ENCODE measurements around the gene UQCC2. TPM values are rescaled to one million over a fixed set of nuclear protein-coding genes. Genes with fewer than 3 reads are reported as not detected.

The UQCC2 gene
- total RNA-seq, 2 donors from 2014 or later, result 24.5 to 25.7 TPM

- DNase-seq (ENCODE audit: low spot score), result no peak
- Histone ChIP-seq H3K4me3 (no peak overlapping the region), H3K27me3 (replicated peaks; ENCODE audit: insufficient read depth) (no peaks in the 10 kb centered on the region), H3K9me3 (no peaks in the 10 kb centered on the region), H3K36me3 (peaks cover 0 to 4% of the 10 kb centered on the region in 2 donors), H3K4me1 (replicated peaks) (no peaks in the 10 kb centered on the region), H3K27ac (no peak overlapping the region)
- 80% methylated on average over 10 of the region's 10 CpGs for WGBS
- intact Hi-C loops (cut with DNase I), result no loop called here
- TF ChIP-seq CTCF (IDR thresholded peaks at IDR 0.05) (no peak), POLR2A (IDR thresholded peaks at IDR 0.05) (no peak), POLR2AphosphoS5 (IDR thresholded peaks at IDR 0.05) (no peak)
Measured at GRCh38 chr6:33661106-33661838, 50.2 kb downstream of the UQCC2 start.

- 96% methylated on average over 6 of the region's 6 CpGs for WGBS
- no peaks in the 10 kb centered on the region for H3K36me3 ChIP-seq
- no peak overlapping the region for H3K4me3 ChIP-seq
- H3K27ac ChIP-seq, result no peak overlapping the region
- DNase-seq (ENCODE audit: low spot score), result no peak
- intact Hi-C loops (cut with DNase I), result no loop called here
- no peaks in the 10 kb centered on the region for H3K27me3 ChIP-seq (replicated peaks; ENCODE audit: insufficient read depth)
- H3K9me3 ChIP-seq, result no peaks in the 10 kb centered on the region
- no peaks in the 10 kb centered on the region for H3K4me1 ChIP-seq (replicated peaks)
- no peak for TF ChIP-seq POLR2AphosphoS5 (IDR thresholded peaks at IDR 0.05)
- no peak for TF ChIP-seq CTCF (IDR thresholded peaks at IDR 0.05)
- TF ChIP-seq POLR2A (IDR thresholded peaks at IDR 0.05), result no peak
Measured at GRCh38 chr6:33659986-33660385, 51.5 kb downstream of the UQCC2 start.

GRCh38 chr6:33658982-33659689 lies 52.4 kb downstream of the UQCC2 start:
- Histone ChIP-seq H3K36me3 (no peaks in the 10 kb centered on the region), H3K4me1 (replicated peaks) (no peaks in the 10 kb centered on the region), H3K9me3 (no peaks in the 10 kb centered on the region), H3K27me3 (replicated peaks; ENCODE audit: insufficient read depth) (no peaks in the 10 kb centered on the region), H3K27ac (no peak overlapping the region), H3K4me3 (no peak overlapping the region)
- no peak for TF ChIP-seq POLR2A (IDR thresholded peaks at IDR 0.05)
- TF ChIP-seq POLR2AphosphoS5 (IDR thresholded peaks at IDR 0.05), result no peak
- intact Hi-C loops (cut with DNase I), result no loop called here
- no peak for DNase-seq (ENCODE audit: low spot score)
- 83% methylated on average over 16 of the region's 16 CpGs for WGBS

GRCh38 chr6:33656844-33657243 lies 54.7 kb downstream of the UQCC2 start:
- H3K9me3 ChIP-seq, result no peaks in the 10 kb centered on the region
- intact Hi-C loops (cut with DNase I), result no loop called here
- H3K36me3 ChIP-seq, result no peaks in the 10 kb centered on the region
- H3K4me3 ChIP-seq, result no peak overlapping the region
- H3K27ac ChIP-seq, result no peak overlapping the region
- no peaks in the 10 kb centered on the region for H3K4me1 ChIP-seq (replicated peaks)
- 86% methylated on average over 5 of the region's 5 CpGs for WGBS
- H3K27me3 ChIP-seq (replicated peaks; ENCODE audit: insufficient read depth), result no peaks in the 10 kb centered on the region
- DNase-seq (ENCODE audit: low spot score), result no peak
- TF ChIP-seq POLR2AphosphoS5 (IDR thresholded peaks at IDR 0.05) (no peak), CTCF (IDR thresholded peaks at IDR 0.05) (no peak)

- Histone ChIP-seq H3K4me1 (replicated peaks) (no peaks in the 10 kb centered on the region), H3K36me3 (no peaks in the 10 kb centered on the region), H3K27ac (no peak overlapping the region), H3K27me3 (replicated peaks; ENCODE audit: insufficient read depth) (no peaks in the 10 kb centered on the region), H3K9me3 (no peaks in the 10 kb centered on the region), H3K4me3 (no peak overlapping the region)
- 66% methylated on average over 5 of the region's 5 CpGs for WGBS
- no peak for DNase-seq (ENCODE audit: low spot score)
- TF ChIP-seq CTCF (IDR thresholded peaks at IDR 0.05), result no peak
- TF ChIP-seq POLR2A (IDR thresholded peaks at IDR 0.05), result no peak
- no peak for TF ChIP-seq POLR2AphosphoS5 (IDR thresholded peaks at IDR 0.05)
- intact Hi-C loops (cut with DNase I), result no loop called here
Measured at GRCh38 chr6:33654831-33655554, 56.5 kb downstream of the UQCC2 start.

Measured in prostate gland (tissue), 2 donors.